Gastroesophageal sphincter (tissue), 3 donors: Measurements from ENCODE around the gene SLC10A4.

Experiments used
- EP300 ChIP-seq: sonication (generic); formaldehyde crosslinking; IDR thresholded peaks from one replicate; pipeline ENCODE4 v1.6.1; 2017; ENCODE audit warnings: antibody characterized with exemption, mild to moderate bottlenecking
- POLR2A ChIP-seq, 2 donors: fragments of 450-650 bp; IDR thresholded peaks; one replicate each; pipeline ENCODE4 v1.6.1; 2017; ENCODE audit warnings: antibody characterized with exemption in 2 of 2, mild to moderate bottlenecking in 2 of 2, moderate library complexity in 1 of 2
- TF ChIP-seq, protein P1 (sequence below), 4 experiments: fragments of 200-600 bp in 2 of 4; fragments of 450-650 bp in 2 of 4; sonication (generic) in 1 of 4; IDR thresholded peaks; one replicate each; pipeline ENCODE4 v1.5.1; 2017 to 2019; ENCODE audit warnings: antibody characterized with exemption in 4 of 4, mild to moderate bottlenecking in 2 of 4, moderate library complexity in 2 of 4

DNA sequence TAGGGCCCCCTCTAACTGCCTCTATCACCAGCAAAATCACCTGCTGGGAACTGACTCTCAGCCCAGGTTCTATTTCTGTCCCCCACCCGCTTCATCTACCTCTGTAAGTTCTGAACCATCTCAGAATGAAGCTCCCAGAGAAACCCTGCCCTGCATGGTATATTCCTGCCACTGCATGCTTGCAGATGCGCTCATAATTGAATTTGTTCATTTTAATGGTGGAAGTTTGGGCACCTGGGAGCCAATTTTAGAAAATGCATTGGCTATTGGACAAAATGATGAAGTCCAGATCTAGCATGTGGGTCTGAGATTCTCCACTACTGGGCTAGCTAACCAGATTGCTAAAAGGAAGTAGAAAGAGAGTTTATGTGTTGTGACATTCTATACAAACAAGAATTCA is 28.6 kb upstream of the SLC10A4 start:
- TF ChIP-seq, protein P1, sequence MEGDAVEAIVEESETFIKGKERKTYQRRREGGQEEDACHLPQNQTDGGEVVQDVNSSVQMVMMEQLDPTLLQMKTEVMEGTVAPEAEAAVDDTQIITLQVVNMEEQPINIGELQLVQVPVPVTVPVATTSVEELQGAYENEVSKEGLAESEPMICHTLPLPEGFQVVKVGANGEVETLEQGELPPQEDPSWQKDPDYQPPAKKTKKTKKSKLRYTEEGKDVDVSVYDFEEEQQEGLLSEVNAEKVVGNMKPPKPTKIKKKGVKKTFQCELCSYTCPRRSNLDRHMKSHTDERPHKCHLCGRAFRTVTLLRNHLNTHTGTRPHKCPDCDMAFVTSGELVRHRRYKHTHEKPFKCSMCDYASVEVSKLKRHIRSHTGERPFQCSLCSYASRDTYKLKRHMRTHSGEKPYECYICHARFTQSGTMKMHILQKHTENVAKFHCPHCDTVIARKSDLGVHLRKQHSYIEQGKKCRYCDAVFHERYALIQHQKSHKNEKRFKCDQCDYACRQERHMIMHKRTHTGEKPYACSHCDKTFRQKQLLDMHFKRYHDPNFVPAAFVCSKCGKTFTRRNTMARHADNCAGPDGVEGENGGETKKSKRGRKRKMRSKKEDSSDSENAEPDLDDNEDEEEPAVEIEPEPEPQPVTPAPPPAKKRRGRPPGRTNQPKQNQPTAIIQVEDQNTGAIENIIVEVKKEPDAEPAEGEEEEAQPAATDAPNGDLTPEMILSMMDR (IDR thresholded peaks at IDR 0.05): no peak
- no peak for TF ChIP-seq POLR2A (IDR thresholded peaks at IDR 0.05)
- no peak for TF ChIP-seq EP300
